Neural crest cell (in vitro differentiated cells): Measurements from ENCODE around the gene PLXNA2. TPM values are rescaled to one million over a fixed set of nuclear protein-coding genes. Genes with fewer than 3 reads are reported as not detected.
A peak's percentile ranks its signal among the peaks of the same experiment; 100 is the strongest.

ENCODE experiments used
- DNase-seq: peaks from one replicate; pipeline ENCODE4 v3.0.0; 2021; ENCODE audit warnings: low read depth, mixed read lengths, low spot score
- H3K27ac Mint-ChIP-seq: one replicate; pipeline ENCODE4 v1.8.0; 2021; ENCODE audit warnings: mild to moderate bottlenecking, mixed read lengths; ENCODE audit not compliant: unreplicated experiment
- H3K27me3 Mint-ChIP-seq: 2 replicates; pipeline ENCODE4 v1.8.0; 2021; ENCODE audit warnings: low read depth, mild to moderate bottlenecking, mixed read lengths
- H3K36me3 Mint-ChIP-seq: 2 replicates; pipeline ENCODE4 v1.8.0; 2021; ENCODE audit warnings: low read depth, mild to moderate bottlenecking, mixed read lengths
- H3K4me1 Mint-ChIP-seq: 2 replicates; pipeline ENCODE4 v1.8.0; 2021; ENCODE audit warnings: mixed read lengths
- H3K4me3 Mint-ChIP-seq: one replicate; pipeline ENCODE4 v1.8.0; 2021; ENCODE audit warnings: mild to moderate bottlenecking, mixed read lengths
- H3K9me3 Mint-ChIP-seq: 2 replicates; pipeline ENCODE4 v1.8.0; 2021; ENCODE audit warnings: mixed read lengths
- CTCF ChIP-seq: fragments of 200-600 bp; sonication (generic); conservative IDR thresholded peaks from 2 replicates; pipeline ENCODE4 v1.5.0; 2021; ENCODE audit warnings: antibody characterized with exemption, mild to moderate bottlenecking
- total RNA-seq: library from RNA; stranded (reverse); gene quantifications from 2 replicates; pipeline ENCODE4 v1.2.1, GENCODE V29; 2021

Gene PLXNA2
- total RNA-seq, 1 donor from 2014 or later, result 37.7 TPM

GRCh38 chr1:208013210-208013609 lies 231.0 kb downstream of the PLXNA2 start:
- no peak for DNase-seq
- Mint-ChIP-seq H3K9me3 (no peaks in the 10 kb centered on the region), H3K27me3 (no peaks in the 10 kb centered on the region), H3K36me3 (no peaks in the 10 kb centered on the region), H3K4me1 (no peaks in the 10 kb centered on the region), H3K27ac (peak overlapping the region; percentile 70), H3K4me3 (no peak overlapping the region)
- TF ChIP-seq CTCF, result no peak

DNA sequence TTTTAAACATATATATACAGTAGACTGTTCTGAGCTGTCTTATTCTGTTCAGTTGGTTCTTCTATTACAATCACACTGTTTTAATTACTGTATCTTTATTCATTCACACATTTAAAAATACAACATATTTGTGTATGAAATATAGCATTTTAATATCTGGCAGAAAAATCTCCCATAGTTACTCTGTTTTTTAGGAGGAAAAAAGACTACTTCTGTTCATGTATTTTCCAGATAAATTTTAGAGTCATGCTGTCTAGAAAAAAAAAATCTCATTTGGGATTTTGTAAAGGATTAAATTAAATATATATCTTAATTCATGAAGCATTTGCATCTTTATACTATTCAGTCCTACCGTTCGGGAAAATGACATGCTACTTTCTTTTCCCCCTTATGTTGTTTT lies 231.5 kb downstream of the PLXNA2 start:
- Mint-ChIP-seq H3K27me3 (no peaks in the 10 kb centered on the region), H3K4me3 (no peak overlapping the region), H3K9me3 (no peaks in the 10 kb centered on the region), H3K36me3 (no peaks in the 10 kb centered on the region), H3K4me1 (no peaks in the 10 kb centered on the region), H3K27ac (no peak overlapping the region)
- no peak for TF ChIP-seq CTCF
- no peak for DNase-seq

GRCh38 chr1:208010487-208011071 lies 233.6 kb downstream of the PLXNA2 start:
- H3K9me3 Mint-ChIP-seq, result no peaks in the 10 kb centered on the region
- no peaks in the 10 kb centered on the region for H3K27me3 Mint-ChIP-seq
- TF ChIP-seq CTCF, result no peak
- no peak overlapping the region for H3K27ac Mint-ChIP-seq
- H3K36me3 Mint-ChIP-seq, result no peaks in the 10 kb centered on the region
- H3K4me3 Mint-ChIP-seq, result no peak overlapping the region
- no peaks in the 10 kb centered on the region for H3K4me1 Mint-ChIP-seq
- no peak for DNase-seq

DNA sequence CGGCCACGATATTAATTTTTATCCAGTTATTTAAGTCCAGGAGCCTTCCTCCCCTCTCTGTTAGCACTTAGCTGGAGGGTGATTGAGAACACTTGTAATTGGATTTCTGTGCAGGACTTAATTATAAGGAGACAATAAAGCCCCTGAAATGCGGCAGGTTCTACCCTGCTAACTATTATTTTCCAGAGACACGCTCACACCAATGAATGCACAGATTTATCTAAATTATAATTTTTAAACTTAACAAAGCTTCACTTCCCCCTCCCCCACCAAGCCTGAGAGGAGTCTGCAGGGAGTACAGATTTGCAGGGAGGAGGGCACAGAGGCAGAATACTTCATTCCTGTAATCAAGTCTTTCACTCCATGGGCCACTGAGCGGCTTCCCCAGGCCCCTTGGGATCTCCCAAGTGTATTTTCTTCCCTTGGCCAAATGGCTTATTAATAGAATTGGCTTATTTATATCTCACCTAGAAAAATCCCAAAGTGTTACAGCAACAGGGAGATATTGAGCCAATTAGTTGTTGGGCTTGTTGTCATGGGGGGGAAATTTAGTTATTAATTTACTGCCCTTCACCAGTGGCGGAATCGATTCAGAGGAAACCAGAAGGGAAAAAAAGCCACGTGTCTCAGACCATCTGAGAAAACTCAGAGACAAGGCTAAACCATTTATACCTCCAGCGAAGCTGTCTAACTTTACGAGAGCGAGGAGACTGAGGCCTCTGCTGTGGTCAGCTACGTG lies 234.3 kb downstream of the PLXNA2 start:
- Mint-ChIP-seq H3K9me3 (no peaks in the 10 kb centered on the region), H3K4me3 (no peak overlapping the region), H3K36me3 (no peaks in the 10 kb centered on the region), H3K27me3 (no peaks in the 10 kb centered on the region), H3K27ac (no peak overlapping the region), H3K4me1 (no peaks in the 10 kb centered on the region)
- TF ChIP-seq CTCF, result no peak
- no peak for DNase-seq

- DNase-seq, result no peak
- Mint-ChIP-seq H3K4me1 (no peaks in the 10 kb centered on the region), H3K36me3 (no peaks in the 10 kb centered on the region), H3K9me3 (no peaks in the 10 kb centered on the region), H3K4me3 (no peak overlapping the region), H3K27ac (no peak overlapping the region), H3K27me3 (no peaks in the 10 kb centered on the region)
- no peak for TF ChIP-seq CTCF
Measured at GRCh38 chr1:208009303-208009702, 234.9 kb downstream of the PLXNA2 start.
